GM19452 (cell line): ENCODE results near the gene SCNN1A.

ENCODE experiments used
- ATAC-seq: cut with Tn5 transposase; IDR thresholded peaks from one replicate; pipeline ENCODE4 v1.9.1; 2021; ENCODE audit not compliant: unreplicated experiment

The SCNN1A gene

DNA sequence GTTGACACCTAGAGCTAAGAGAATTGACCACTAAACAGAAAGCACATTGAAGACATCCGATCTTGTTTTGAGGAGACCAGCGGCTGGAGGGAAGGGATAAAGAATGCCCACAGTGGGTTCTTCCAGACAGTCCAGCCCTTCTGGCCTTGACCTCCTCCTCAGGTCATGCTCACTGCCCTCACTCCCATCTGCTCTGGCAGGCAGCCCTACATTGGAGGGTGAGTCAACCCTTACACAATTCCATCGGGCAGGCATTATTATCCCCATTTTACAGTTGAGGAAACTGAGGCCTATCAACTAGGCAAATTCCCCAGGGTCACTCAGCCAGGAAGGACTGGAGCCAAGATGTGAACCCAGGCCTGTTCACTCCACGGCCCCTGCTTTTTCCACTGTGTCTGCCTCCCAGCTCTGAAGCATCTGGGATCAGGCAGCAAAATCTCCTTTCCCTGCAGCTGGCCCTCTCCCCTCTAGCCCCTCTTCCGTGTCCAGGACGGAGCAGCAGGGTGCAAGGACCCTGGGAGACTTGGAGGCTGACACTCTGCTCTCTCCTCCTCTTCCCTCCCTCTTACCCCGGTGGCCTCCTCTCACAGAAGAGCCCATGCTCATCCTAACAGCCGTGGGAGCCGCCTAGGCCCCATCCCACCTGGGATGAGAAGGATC is 5.3 kb downstream of the SCNN1A start:
- no peak for ATAC-seq

DNA sequence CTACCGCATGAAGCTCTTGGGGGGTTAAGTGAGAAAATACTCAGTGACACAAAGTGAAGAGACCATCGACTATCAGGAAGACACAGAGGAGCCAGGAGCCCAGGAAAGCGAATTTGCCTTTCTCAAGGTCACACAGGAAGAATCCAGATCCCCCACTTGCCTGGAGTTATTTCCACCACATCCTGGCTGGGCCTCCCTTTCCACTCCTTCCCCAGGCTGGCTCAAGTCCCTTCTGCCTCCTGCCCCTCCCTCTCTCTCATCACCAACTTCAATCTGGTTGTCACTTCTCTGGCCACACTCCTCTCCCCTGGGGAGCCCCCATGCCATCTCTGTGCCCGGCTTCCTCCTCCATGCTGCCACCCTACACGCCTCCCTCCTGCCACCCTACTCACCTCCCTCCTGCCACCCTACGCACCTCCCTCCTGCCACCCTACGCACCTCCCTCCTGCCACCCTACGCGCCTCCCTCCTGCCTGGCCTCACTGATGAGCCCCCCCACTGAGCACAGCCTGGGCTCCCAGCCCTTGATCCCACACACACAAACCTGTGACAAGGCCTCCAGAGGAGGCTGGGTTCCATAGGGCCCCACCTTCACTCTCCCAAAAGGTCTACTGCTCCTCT is 6.3 kb downstream of the SCNN1A start:
- ATAC-seq: no peak

DNA sequence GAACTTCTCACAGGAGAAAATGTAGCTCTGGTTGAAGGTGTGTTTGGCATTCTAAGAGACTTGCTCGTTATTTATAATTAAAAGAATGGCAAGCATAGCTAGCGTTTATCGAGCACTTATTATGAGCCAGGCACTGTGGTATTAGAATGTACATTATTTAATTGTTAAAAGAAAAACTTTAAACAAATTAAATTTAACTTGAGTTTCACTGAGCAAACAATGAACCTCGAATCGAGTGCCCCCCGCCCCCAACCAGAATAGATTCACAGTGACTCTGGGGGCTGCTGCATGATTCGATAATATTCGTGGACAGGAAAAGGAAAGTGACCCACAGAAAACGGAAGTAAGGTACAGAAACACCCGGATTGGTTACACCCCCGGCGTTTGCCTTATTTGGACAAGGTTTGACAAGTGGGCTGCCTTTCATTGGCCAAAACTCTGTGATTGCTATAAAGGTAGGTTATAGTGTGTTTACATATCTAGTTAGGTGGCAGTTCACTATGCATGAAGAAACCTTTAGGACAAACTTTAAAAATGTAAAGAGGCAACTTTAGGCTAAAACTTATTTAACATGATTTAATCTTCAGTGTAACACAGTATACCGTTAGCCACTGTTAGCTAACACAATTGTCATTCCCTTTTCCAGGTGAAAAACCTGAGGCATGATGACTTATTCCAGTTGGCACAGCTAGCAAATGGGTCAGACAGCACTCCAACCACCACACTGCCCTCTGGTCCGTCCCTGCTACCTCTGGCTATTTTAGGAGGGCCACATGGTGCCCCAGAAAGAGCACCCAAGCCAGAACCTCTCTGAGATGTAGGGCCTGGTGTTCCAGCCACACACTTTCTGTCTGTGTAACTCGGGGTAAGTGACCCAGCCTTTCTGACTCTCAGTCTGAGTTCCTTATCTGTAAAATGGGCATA is 7.1 kb downstream of the SCNN1A start:
- ATAC-seq: no peak

DNA sequence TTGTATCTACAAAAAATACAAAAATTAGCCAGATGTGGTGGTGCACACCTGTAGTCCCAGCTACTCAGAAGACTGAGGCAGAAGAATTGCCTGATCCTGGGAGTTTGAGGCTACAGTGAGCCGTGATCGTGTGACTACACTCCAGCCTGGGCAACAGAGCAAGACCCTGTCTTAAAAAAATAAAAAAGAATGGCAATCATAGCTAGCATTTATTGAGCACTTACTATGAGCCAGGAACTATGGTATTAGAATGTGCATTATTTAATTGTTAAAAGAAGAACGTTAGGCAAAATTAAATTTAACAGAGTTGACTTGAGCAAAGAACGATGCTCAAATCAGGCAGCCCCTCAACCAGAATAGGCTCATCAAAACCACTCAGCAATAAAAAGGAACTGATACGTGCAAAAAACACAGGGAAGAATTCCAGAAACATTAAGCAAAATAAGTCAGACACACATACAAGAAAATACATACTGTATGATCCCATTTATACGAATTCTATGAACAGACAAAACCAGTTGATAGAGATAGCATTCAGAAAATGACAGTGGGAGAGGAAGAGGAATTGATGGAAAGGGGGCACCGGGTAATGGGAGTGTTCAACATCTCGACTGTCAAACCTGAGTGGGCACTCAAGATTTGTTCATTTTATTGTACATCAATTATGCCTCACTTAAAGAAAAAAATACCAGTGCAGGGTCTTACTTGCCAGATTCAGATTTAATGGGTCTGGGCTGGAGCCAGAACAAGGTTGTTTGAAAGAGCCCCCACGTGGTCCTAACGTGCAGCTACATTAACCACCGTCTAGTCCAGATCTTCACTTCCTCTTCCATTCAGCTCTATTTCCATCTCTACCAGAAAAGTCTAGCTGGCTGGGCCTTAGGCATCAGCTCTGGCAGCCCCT is 8.0 kb downstream of the SCNN1A start:
- ATAC-seq: no peak

DNA sequence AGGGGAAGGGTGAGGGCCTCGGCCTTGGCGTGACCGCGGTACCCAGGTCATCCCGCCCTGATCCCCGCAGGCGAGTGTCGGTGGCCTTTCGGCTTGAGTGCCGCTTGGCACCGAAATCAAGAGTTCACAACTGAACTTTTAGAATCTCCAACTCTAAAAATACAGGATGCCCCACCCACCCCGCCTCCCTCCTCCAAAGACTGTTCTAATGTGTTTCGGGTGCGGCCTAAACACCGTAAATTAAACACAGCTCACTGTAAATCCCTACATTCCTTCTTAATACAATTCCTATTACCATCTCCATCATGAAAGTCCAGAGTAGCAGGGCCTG is 11.4 kb downstream of the SCNN1A start:
- ATAC-seq: no peak

GRCh38 chr12:6363330-6364043 is 11.9 kb downstream of the SCNN1A start:
- ATAC-seq: no peak

DNA sequence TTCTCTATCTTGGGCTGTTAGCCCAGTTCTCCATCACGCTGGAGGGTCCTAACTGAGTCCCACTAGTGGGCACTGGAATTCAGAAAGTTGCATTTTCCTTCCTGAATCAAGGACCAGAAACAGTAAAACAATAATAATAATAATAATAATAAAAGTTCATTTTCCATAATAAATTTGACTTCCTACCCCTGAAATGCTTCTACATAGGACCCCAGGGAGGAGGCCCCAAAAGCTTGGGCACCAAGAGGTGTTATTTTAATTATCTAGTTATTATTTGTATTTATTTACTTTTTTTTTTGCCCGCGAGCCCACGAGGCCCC is 12.4 kb downstream of the SCNN1A start:
- no peak for ATAC-seq

DNA sequence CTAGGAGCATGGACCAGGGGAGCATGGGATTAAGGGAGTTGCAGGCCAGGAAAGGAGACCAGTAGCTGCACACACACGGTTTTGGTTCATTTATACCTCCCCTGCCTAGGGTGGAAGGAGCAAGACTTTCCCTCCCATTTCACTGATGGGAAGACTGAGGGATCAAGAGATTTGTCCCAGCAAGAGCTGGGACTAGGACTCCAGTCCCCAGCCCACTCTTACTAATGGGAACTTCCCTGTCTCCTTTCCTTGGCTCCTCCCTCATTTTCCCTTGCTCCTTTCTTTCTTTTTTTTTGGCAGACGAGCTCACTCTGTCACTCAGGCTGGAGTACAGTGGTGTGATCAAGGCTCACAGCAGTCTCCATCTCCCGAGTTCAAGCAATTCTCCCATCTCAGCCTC is 13.0 kb downstream of the SCNN1A start:
- ATAC-seq: no peak

DNA sequence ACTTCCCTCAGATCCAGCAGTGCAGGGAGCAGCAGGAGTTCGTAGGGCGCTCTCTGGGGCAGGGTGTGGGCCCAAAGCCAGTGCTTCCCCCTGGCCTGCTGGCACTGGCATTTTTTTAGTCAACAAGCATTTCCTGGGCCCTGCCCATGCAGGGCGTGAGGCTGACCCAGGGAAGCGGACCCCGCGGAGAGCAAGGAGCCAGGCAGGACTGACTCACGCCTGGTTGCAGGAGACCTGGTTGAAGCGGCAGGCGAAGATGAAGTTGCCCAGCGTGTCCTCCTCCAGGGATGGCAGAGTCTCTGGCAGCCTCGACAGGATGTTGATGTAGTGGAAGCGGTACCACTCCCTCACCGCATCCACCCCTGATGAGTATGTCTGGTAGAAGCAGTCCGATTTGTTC is 13.5 kb downstream of the SCNN1A start:
- no peak for ATAC-seq

DNA sequence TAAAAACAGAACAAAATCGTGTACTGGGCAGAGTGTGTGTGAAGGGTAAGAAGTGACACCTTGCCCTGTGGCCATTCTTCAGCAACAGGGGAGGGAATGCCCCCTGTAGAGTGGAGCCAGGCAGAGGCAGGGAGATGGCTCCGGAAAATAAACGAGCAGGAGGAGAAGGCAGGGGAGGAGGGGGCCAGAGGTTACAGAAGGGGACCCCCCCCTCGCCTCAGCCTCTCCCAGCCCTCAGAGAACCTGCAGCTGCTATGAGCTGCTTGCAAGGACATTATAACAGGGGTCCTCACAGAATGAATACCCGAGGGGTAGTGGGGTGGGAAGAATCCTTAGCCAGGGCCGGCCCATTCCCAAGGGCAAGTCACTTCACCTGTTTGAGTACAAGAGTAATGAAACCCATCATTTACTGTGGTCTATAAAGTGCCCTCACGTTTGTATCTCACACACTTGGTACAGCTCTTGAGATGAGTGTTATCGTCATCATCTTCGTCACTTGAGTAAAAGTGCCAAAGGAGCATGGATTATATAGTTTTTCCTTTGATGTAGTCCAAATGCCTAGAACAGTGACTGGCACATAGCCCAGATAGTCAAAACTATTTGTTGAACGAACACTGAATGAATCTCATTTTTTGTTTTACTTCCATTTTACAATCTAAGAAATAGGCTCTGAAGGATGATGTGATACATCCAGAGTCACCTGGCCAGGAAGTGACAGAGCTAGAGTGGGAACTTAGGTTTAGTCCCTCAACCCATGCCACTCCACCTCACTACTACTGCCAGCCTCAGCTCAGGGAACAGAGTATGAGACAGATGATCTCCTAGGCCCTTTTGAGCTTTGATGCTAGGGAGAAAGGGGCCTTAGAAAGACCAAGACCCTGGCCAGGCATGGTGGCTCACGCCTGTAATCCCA is 14.5 kb downstream of the SCNN1A start:
- no peak for ATAC-seq

GRCh38 chr12:6360080-6360571 is 15.2 kb downstream of the SCNN1A start:
- ATAC-seq: no peak

DNA sequence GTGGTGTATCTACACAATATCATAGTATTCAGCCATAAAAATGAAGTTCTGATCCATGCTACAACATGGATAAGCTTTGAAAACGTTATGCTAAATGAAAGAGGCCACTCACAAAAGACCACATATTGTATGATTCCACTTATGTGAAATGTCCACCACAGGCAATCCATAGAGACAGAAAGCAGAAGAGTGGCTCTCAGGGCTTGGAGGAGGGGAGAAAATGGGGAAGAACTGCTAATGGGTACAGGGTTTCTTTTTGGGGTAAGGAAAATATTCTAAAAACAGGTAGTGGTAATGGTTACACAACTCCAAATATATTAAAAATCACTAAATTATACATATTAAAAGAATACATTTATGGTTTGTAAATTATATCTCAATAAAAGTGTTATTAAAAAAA is 16.5 kb downstream of the SCNN1A start:
- no peak for ATAC-seq

DNA sequence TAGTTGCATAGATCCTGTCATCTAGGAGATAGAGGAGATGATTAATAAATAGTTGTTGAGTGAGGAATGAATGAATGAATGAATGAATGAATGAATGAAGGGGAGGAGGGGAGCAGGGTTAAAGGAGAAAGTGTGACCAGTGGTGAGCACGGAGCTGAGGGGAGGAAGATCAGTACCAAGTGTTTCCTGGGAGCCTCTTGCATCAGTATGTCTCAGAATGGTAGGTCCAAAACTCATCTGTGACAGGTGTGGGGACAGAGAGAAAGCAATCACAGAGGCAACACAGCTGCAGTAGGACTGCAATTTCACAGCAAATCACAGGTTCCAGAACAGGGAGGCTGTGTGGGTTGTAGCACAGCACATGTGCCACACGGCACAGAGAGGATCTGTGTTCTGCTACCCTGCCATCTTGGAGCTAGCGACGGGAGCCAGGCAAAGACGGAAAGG is 19.0 kb downstream of the SCNN1A start:
- ATAC-seq: no peak

DNA sequence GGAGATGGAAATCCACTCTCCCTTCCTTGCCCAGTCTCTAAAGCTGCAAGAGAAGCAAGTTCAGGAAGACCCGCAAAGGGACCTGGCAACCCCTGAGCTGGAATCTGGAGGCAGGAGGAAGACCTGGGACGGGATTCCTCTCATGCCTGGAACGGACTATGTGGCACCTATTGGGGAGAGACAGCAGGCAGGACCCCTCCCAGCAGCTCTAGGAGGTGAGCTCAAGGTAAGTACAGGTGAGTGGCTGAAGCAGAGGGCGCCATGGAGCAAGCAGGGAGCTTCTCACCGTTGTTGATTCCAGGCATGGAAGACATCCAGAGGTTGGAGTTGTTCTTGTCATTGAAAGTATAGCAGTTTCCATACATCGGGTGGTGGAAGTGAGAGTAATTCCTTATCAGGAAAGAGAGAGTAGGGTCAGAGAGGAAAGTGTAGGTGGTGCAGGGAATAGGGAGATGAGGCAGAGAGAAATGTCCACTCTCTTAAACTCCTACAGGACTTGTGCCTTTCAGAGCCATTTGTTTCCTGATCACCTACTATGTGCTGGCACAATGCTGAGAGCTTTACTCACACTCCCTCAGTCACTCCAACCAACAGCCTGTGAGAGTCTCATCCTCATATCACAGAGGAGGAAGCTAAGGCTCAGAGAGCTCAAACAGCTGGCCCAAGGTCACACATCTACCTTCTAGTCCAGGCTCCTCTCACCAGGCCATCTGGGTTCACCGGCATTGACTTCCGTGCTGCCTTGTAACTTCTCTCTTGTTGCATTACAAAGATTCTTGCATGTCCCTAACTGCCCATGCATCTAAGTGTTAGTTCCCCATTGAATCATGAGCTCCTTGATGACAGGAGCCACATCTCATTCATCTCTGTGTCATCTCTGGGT is 19.6 kb downstream of the SCNN1A start:
- ATAC-seq: no peak

DNA sequence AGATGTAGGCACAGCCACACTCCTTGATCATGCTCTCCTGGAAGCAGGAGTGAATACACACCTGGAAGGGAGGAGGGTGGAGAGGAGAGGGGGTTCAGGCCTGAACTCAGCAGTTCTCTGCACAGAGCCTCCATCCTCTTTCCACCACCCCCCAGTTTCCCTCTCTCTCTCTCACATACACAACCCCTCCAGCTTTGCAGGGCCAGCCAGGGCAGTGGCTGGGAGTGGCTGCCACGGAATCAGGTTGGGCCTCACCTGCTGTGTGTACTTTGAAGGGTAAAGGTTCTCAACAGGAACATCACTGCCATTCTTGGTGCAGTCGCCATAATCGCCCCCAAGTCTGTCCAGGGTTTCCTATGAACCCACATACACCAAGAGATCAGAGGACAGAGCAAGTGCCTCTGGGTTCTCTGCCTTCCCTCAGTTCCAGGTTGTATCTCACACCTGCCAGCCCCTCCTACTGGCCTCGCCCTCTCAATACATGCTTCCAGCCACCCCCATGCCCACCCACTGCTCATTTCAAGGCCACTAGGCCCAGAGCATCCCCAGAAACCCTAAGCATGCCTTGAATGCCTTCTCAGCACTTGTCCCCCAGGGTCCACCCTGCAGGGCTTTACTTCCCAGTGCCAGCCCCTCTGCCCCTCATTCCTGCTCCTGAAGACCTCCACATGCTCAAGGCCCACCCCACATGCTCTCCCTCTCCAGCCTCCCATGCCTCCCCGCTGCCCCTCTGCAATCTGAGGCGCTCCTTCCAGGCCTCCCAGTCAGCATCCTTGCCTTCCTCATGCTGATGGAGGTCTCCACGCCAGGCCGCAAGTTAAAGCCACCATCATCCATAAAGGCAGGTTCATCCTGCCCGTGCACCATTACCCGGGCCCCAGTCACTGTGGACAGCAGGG is 20.6 kb downstream of the SCNN1A start:
- no peak for ATAC-seq

DNA sequence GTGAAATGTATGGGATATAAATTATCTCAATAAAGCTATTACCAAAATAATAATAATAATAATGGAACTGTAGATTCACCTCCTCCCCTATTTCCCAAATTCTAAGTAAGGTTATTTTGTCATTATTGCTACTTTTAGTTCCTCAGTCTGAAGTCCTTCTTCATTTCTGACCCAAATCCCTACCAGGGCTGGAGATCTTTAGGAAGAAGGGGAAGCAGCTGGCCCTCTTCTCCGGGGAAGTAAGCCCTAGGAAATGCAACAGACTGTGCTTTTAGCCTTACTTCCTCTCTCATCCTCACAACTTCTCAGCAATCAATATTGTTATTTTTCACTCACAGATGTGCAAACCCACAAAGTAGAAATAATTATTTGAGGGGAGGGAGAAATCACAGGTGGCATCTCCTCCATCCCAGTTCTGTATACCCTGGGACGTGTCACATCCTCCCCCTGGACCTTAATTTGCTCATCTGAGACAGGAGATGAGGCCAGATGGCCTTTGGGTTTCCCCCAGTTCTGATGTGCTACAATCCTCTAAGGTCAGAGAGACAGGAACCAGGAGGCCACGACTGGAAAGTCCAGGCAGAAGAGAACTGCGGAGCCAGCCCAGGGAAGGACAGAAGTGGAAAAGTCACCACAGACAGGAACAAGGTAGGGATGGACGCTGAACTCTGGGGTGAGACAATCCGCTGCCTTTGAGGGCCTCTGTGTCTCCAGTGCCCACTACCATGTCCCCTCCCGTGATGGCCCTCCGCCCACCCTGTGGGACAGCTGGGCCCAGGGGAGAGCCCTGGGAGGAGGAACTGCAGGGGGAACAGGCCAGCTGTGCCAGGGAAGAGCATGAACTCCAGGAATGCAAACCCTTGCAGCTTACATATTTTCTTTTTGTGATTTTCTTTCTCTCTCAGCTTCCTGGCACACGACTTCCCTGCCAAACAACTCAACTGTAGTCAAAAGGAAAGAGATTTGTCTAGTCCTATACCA is 22.9 kb downstream of the SCNN1A start:
- no peak for ATAC-seq
